ENCODE results near the gene TRIM66. TPM values are rescaled to one million over a fixed set of nuclear protein-coding genes. Genes with fewer than 3 reads are reported as not detected.

The TRIM66 gene
- total RNA-seq, 4 donors from 2014 or later, result 2.2 to 5.4 (median 3.1) TPM

GRCh38 chr11:8641332-8641731, 41.1 kb downstream of the TRIM66 start:
- 93% methylated on average over 2 of the region's 2 CpGs for WGBS
- no peak for DNase-seq (ENCODE audit: extremely low spot score)
- Histone ChIP-seq H3K4me3 (no peak overlapping the region), H3K36me3 (peaks cover 23 to 99% (median 56%) of the 10 kb centered on the region in 4 donors), H3K27ac (replicated peaks in 1 of 4) (no peak overlapping the region), H3K27me3 (no peaks in the 10 kb centered on the region), H3K9me3 (no peaks in the 10 kb centered on the region), H3K4me1 (no peaks in the 10 kb centered on the region)
- TF ChIP-seq POLR2A (IDR thresholded peaks at IDR 0.05; ENCODE audit: low read depth) (no peak), POLR2AphosphoS5 (IDR thresholded peaks at IDR 0.05) (no peak), CTCF (IDR thresholded peaks at IDR 0.05) (no peak), EP300 (IDR thresholded peaks at IDR 0.05) (no peak)
- intact Hi-C loops (cut with DNase I), result no loop called here

GRCh38 chr11:8640267-8640906, 42.1 kb downstream of the TRIM66 start:
- H3K36me3 ChIP-seq, result peaks cover 21 to 99% (median 52%) of the 10 kb centered on the region in 4 donors
- no peak for TF ChIP-seq POLR2AphosphoS5 (IDR thresholded peaks at IDR 0.05)
- TF ChIP-seq EP300 (IDR thresholded peaks at IDR 0.05), result no peak
- TF ChIP-seq POLR2A (IDR thresholded peaks at IDR 0.05; ENCODE audit: low read depth), result no peak
- TF ChIP-seq CTCF (IDR thresholded peaks at IDR 0.05), result no peak
- no peak overlapping the region for H3K27ac ChIP-seq (replicated peaks in 1 of 4)
- intact Hi-C loops (cut with DNase I), result no loop called here
- DNase-seq (ENCODE audit: extremely low spot score), result no peak
- no peaks in the 10 kb centered on the region for H3K27me3 ChIP-seq
- H3K4me3 ChIP-seq, result no peak overlapping the region
- WGBS, result 61% methylated on average over 4 of the region's 5 CpGs
- H3K9me3 ChIP-seq, result no peaks in the 10 kb centered on the region
- H3K4me1 ChIP-seq, result no peaks in the 10 kb centered on the region

GRCh38 chr11:8639655-8640054, 42.8 kb downstream of the TRIM66 start:
- Histone ChIP-seq H3K4me1 (no peaks in the 10 kb centered on the region), H3K36me3 (peaks cover 21 to 99% (median 51%) of the 10 kb centered on the region in 4 donors), H3K27me3 (no peaks in the 10 kb centered on the region), H3K27ac (replicated peaks in 1 of 4) (no peak overlapping the region), H3K9me3 (no peaks in the 10 kb centered on the region), H3K4me3 (no peak overlapping the region)
- 90% methylated on average over 3 of the region's 3 CpGs for WGBS
- intact Hi-C loops (cut with DNase I), result no loop called here
- TF ChIP-seq EP300 (IDR thresholded peaks at IDR 0.05) (no peak), POLR2A (IDR thresholded peaks at IDR 0.05; ENCODE audit: low read depth) (no peak), POLR2AphosphoS5 (IDR thresholded peaks at IDR 0.05) (no peak), CTCF (IDR thresholded peaks at IDR 0.05) (no peak)
- no peak for DNase-seq (ENCODE audit: extremely low spot score)

GRCh38 chr11:8638300-8638699, 44.2 kb downstream of the TRIM66 start:
- intact Hi-C loops (cut with DNase I), result no loop called here
- Histone ChIP-seq H3K27me3 (no peaks in the 10 kb centered on the region), H3K27ac (replicated peaks in 1 of 4) (no peak overlapping the region), H3K36me3 (peaks cover 21 to 97% (median 52%) of the 10 kb centered on the region in 4 donors), H3K4me3 (no peak overlapping the region), H3K9me3 (no peaks in the 10 kb centered on the region), H3K4me1 (no peaks in the 10 kb centered on the region)
- no peak for DNase-seq (ENCODE audit: extremely low spot score)
- no peak for TF ChIP-seq EP300 (IDR thresholded peaks at IDR 0.05)
- no peak for TF ChIP-seq CTCF (IDR thresholded peaks at IDR 0.05)
- no peak for TF ChIP-seq POLR2AphosphoS5 (IDR thresholded peaks at IDR 0.05)
- TF ChIP-seq POLR2A (IDR thresholded peaks at IDR 0.05; ENCODE audit: low read depth), result no peak
- WGBS, result 93% methylated on average over 5 of the region's 5 CpGs

- DNase-seq (ENCODE audit: extremely low spot score), result no peak
- intact Hi-C loops (cut with DNase I), result no loop called here
- Histone ChIP-seq H3K9me3 (no peaks in the 10 kb centered on the region), H3K27ac (replicated peaks in 1 of 4) (no peak overlapping the region), H3K36me3 (peaks cover 13 to 79% (median 40%) of the 10 kb centered on the region in 4 donors), H3K4me1 (peaks cover 0 to 6% (median 2%) of the 10 kb centered on the region in 4 donors), H3K4me3 (no peak overlapping the region), H3K27me3 (no peaks in the 10 kb centered on the region)
- 100% methylated on average over 2 of the region's 2 CpGs for WGBS
- TF ChIP-seq POLR2A (IDR thresholded peaks at IDR 0.05; ENCODE audit: low read depth) (no peak), POLR2AphosphoS5 (IDR thresholded peaks at IDR 0.05) (no peak), EP300 (IDR thresholded peaks at IDR 0.05) (no peak), CTCF (IDR thresholded peaks at IDR 0.05) (no peak)
Observed at GRCh38 chr11:8636127-8636526, 46.3 kb downstream of the TRIM66 start.
